HEK293 (cell line): ENCODE data around the gene GALE.

Source experiments
- BCL11A ChIP-seq: fragments of 450-650 bp; formaldehyde crosslinking; IDR thresholded peaks from 2 replicates; pipeline ENCODE4 v1.5.1; 2016; ENCODE audit warnings: low read depth, missing biosample characterization, missing genetic modification characterization
- CTCF ChIP-seq: fragments of 450-650 bp; formaldehyde crosslinking; IDR thresholded peaks from 2 replicates; pipeline ENCODE4 v1.5.1; 2016; ENCODE audit warnings: missing biosample characterization, missing genetic modification characterization
- TCF7L2 ChIP-seq: IDR thresholded peaks from 2 replicates; pipeline ENCODE4 v1.6.1; 2011; ENCODE audit warnings: low read depth, mild to moderate bottlenecking, inconsistent platforms, low read length, moderate library complexity, borderline replicate concordance
- ZFP41 ChIP-seq: fragments of 450-650 bp; formaldehyde crosslinking; IDR thresholded peaks from 2 replicates; pipeline ENCODE4 v1.5.1; 2016; ENCODE audit warnings: missing biosample characterization, missing genetic modification characterization, borderline replicate concordance
- ZNF121 ChIP-seq: fragments of 450-650 bp; formaldehyde crosslinking; IDR thresholded peaks from 2 replicates; pipeline ENCODE4 v1.5.1; 2016; ENCODE audit warnings: missing biosample characterization, missing genetic modification characterization
- ZNF488 ChIP-seq: fragments of 450-650 bp; formaldehyde crosslinking; IDR thresholded peaks from 2 replicates; pipeline ENCODE4 v1.5.1; 2016; ENCODE audit warnings: missing biosample characterization, missing genetic modification characterization
- ZNF549 ChIP-seq: fragments of 450-650 bp; IDR thresholded peaks from 2 replicates; pipeline ENCODE4 v1.5.1; 2018; ENCODE audit warnings: missing biosample characterization, missing genetic modification characterization, mild to moderate bottlenecking, inconsistent platforms, moderate library complexity
- ZNF791 ChIP-seq: fragments of 450-650 bp; formaldehyde crosslinking; IDR thresholded peaks from 2 replicates; pipeline ENCODE4 v1.5.1; 2016; ENCODE audit warnings: missing biosample characterization, missing genetic modification characterization
- ZNF843 ChIP-seq: fragments of 450-650 bp; formaldehyde crosslinking; IDR thresholded peaks from 2 replicates; pipeline ENCODE4 v1.5.1; 2016; ENCODE audit warnings: missing biosample characterization, missing genetic modification characterization

- TF ChIP-seq CTCF (tag by site-specific recombination) (no peak), TCF7L2 (no peak), ZNF549 (tag by site-specific recombination) (no peak), ZNF121 (tag by site-specific recombination) (no peak), ZNF843 (no peak), ZNF488 (tag by site-specific recombination) (no peak), BCL11A (tag by site-specific recombination) (no peak), ZFP41 (tag by site-specific recombination) (no peak), ZNF791 (tag by site-specific recombination) (no peak)
Observed at GRCh38 chr1:23757812-23758211, 42.7 kb downstream of the GALE start.
